GM12891 (cell line): ENCODE data around the gene RBMS3.

ENCODE experiments used
- DNase-seq: peaks from one replicate; pipeline ENCODE4 v3.0.0; 2011; ENCODE audit warnings: low spot score; ENCODE audit not compliant: insufficient read length
- FAIRE-seq: peaks from 2 replicates; lab custom pipeline; 2011; peaks lifted over from hg19 to GRCh38; lab: Jason Lieb, UNC
- PAX5 ChIP-seq: IDR thresholded peaks from 2 replicates; pipeline ENCODE4 v1.6.1; 2011; ENCODE audit warnings: low read length, moderate library complexity, mild to moderate bottlenecking; ENCODE audit not compliant: insufficient read depth, severe bottlenecking
- POLR2A ChIP-seq: IDR thresholded peaks from 2 replicates; pipeline ENCODE4 v1.6.1; 2011; ENCODE audit warnings: low read depth, low read length, control low read depth
- POLR2AphosphoS5 ChIP-seq: IDR thresholded peaks from 2 replicates; pipeline ENCODE4 v1.6.1; 2011; ENCODE audit warnings: low read depth, low read length, control low read depth
- POU2F2 ChIP-seq: IDR thresholded peaks from 2 replicates; pipeline ENCODE4 v1.6.1; 2011; ENCODE audit warnings: low read depth, mild to moderate bottlenecking, control low read depth, low read length, moderate library complexity
- SPI1 ChIP-seq: IDR thresholded peaks from 2 replicates; pipeline ENCODE4 v1.6.1; 2011; ENCODE audit warnings: low read depth, low read length, control low read depth
- TAF1 ChIP-seq: IDR thresholded peaks from 2 replicates; pipeline ENCODE4 v1.6.1; 2011; ENCODE audit warnings: low read depth, low read length, control low read depth

Gene RBMS3

DNA sequence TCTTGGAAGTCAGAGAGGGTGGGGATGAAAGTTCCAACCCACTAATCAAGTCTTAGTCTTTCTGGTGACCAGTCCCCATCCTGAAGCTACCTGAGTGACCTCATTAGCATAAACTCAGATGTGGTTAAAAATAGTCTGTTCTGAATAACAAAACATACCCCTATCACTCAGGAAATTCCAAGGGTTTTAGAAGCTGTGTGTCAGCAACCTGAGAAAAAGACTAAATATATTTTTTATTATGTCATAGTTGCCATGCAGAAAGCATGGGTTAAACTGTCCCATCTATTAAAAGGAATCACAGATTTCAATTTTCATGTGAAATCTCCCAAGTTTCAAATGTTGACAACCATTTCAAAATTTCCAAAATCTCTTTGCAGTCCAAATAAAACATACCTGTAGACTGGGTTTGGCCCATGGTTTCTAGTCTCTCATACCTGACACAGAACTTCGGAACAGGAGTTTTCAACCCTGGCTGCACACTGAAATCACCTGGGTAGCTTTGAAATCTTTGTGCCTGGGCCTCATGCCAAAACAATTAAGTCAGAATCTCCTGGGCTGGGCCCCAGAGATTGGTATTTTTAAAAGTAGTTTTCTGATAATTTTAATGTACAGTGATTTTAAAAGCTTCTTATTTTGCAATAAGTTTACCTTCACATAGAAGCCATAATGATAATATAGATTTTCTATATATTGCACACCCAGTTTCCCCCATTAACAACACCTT, 476.3 kb downstream of the RBMS3 start:
- FAIRE-seq: no peak
- TF ChIP-seq POLR2AphosphoS5 (no peak), TAF1 (no peak), POLR2A (no peak), PAX5 (no peak), SPI1 (no peak), POU2F2 (no peak)
- no peak for DNase-seq

DNA sequence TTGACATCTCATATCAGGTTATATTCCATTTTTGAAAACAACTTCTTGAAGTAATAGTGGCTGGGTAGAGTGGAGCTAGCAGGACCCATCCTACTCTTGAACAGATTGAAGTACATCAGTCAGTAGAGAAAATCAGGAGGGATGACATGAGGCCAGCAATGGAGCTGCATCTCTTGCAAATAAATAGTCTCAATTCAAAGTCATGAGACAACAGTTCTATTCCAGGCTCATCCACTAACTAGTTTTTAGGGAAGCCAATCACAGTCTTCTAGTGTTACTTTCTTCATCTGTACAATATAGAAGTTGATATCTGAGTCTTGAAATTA, 477.2 kb downstream of the RBMS3 start:
- FAIRE-seq: no peak
- TF ChIP-seq PAX5: no peak
- no peak for TF ChIP-seq POLR2AphosphoS5
- TF ChIP-seq SPI1: no peak
- no peak for TF ChIP-seq TAF1
- TF ChIP-seq POU2F2: no peak
- no peak for TF ChIP-seq POLR2A
- no peak for DNase-seq

GRCh38 chr3:29758434-29759322, 477.8 kb downstream of the RBMS3 start:
- TF ChIP-seq POU2F2 (no peak), SPI1 (no peak), PAX5 (no peak), TAF1 (no peak), POLR2AphosphoS5 (no peak), POLR2A (no peak)

DNA sequence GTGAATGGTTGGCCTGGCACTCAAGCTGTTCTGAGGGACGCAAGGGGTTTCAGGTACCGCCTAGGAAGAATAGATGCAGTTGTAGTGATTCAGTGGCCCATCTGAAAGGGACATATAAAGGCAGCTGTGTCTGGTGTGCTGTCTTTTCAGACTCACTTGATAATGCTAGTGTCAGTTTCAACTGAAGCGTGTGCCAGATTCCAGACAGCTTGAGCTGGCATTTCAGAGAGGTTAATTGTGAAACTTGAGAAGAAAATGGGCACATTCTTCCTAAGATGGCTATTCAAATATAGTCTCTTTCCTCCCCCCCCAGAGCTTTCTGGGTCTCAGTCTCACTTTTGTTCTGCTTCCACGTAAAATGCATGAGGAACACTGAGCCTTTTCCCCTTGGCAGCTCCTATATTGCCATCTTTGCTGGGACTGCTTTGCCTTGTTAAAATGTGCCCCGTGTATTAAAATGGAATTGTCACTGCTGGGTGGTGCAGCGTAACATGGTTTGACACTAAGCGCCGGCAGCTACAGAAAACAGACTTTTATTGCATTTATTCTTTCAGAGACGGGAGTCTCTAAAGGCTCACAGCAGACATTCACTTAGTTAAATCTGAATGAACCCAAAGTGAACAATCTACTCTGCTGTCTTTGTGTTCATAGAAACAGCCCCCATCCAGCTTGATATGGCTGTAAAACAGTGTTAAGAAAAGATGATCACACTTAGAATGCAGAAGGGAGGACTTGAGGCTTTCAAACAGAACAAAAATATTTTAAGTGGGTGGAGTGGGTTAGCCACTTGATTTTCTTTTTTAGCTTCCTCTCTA, 478.7 kb downstream of the RBMS3 start:
- FAIRE-seq (no peak), DNase-seq (no peak)

More at GRCh38 chr3:29758434-29759322, 477.8 kb downstream of the RBMS3 start:
- DNase-seq: no peak
- FAIRE-seq: no peak

GRCh38 chr3:29760226-29760685, 479.4 kb downstream of the RBMS3 start:
- no peak for TF ChIP-seq SPI1
- TF ChIP-seq POLR2A: no peak
- TF ChIP-seq TAF1: no peak
- TF ChIP-seq PAX5: no peak
- no peak for TF ChIP-seq POLR2AphosphoS5
- TF ChIP-seq POU2F2: no peak
- DNase-seq (no peak), FAIRE-seq (no peak)

More for the DNA sequence above, 478.7 kb downstream of the RBMS3 start:
- TF ChIP-seq TAF1 (no peak), POU2F2 (no peak), SPI1 (no peak), PAX5 (no peak), POLR2A (no peak), POLR2AphosphoS5 (no peak)

- no peak for DNase-seq
- no peak for TF ChIP-seq POU2F2
- no peak for TF ChIP-seq POLR2A
- TF ChIP-seq POLR2AphosphoS5: no peak
- no peak for TF ChIP-seq PAX5
- no peak for TF ChIP-seq TAF1
- TF ChIP-seq SPI1: no peak
- FAIRE-seq: no peak
Measured at GRCh38 chr3:29761517-29761916, 480.6 kb downstream of the RBMS3 start.

DNA sequence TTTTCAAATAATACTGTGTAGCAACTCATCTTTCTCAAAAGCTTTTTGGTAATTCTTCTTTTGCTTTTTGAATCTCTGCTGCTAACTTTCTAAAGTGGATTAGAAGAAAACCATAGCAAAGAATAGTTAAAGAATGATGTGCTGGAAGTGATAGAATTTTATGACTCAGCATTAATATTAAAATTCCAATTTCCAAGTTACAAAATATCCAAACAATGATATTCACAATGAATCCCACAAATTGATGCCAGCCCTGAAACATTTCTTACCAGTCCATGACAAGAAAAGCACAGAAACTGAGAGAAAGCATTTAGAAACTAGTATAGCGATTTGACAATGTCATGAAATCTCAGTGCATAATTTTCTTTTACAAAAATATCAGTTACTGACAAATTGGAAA, 482.2 kb downstream of the RBMS3 start:
- no peak for TF ChIP-seq SPI1
- TF ChIP-seq TAF1: no peak
- TF ChIP-seq POLR2AphosphoS5: no peak
- no peak for TF ChIP-seq POLR2A
- no peak for TF ChIP-seq POU2F2
- no peak for TF ChIP-seq PAX5
- no peak for FAIRE-seq

DNA sequence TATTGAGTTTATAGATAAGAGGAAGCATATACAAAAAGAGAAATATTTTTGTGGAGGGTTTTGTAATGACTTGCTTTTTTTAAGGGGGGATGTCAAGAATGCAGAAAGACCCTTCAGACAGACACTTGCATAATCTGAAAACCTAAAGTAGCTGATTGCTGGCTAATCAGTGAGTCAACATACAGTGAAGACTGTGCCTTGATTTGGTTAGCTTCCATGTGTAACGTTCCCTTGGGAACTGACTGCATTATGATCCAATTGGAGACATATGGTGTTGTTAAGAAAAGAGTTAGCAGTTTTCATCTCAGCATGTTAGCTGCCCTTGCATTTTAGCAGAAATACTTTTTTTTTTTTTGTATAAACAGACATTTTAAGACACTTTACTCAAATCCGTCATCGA, 483.2 kb downstream of the RBMS3 start:
- FAIRE-seq (no peak), DNase-seq (no peak)
- TF ChIP-seq POLR2AphosphoS5 (no peak), POLR2A (no peak), TAF1 (no peak), PAX5 (no peak), SPI1 (no peak), POU2F2 (no peak)

More for the DNA sequence above, 482.2 kb downstream of the RBMS3 start:
- no peak for DNase-seq
